GM12878 (cell line): ENCODE measurements around the gene PDCD1LG2. TPM values are rescaled to one million over a fixed set of nuclear protein-coding genes. Genes with fewer than 3 reads are reported as not detected.

Source experiments
- ATAC-seq: fragments of 200-7000 bp; cut with Tn5 transposase; 3 replicates; pipeline ENCODE4 v1.9.1; 2020; ENCODE audit warnings: mild to moderate bottlenecking, moderate library complexity
- BruUV-seq: library from RNA; stranded (reverse); fragments of 400-500 nt; replicated peaks from 2 replicates; lab custom pipeline; 2021; lab: Mats Ljungman, UMichigan
- CTCF ChIA-PET: fragments of 300-600 bp; sonication (Branson Sonifier 250); formaldehyde crosslinking; extraction: SDS; loops from one replicate; lab custom pipeline; 2021; ENCODE audit warnings: inconsistent platforms; lab: Yijun Ruan, JAX
- POLR2A ChIA-PET: fragments of 350-600 bp; formaldehyde crosslinking; extraction: SDS; loops from one replicate; lab custom pipeline; 2021; ENCODE audit warnings: inconsistent platforms; lab: Charles Lee
- RAD21 ChIA-PET: fragments of 300-600 bp; sonication (Branson Sonifier 250); formaldehyde crosslinking; loops from one replicate; lab custom pipeline; 2023; ENCODE audit warnings: antibody characterized with exemption; ENCODE audit not compliant: unreplicated experiment; lab: Charles Lee
- SMC1A ChIA-PET: fragments of 300-600 bp; sonication (Branson Sonifier 250); formaldehyde crosslinking; loops from one replicate; lab custom pipeline; 2023; ENCODE audit not compliant: unreplicated experiment, uncharacterized antibody; lab: Charles Lee
- DNase-seq: peaks from one replicate; pipeline ENCODE4 v3.0.0-alpha.2; 2011; ENCODE audit warnings: low read depth, low spot score
- FAIRE-seq: peaks from 3 replicates; lab custom pipeline; 2011; peaks lifted over from hg19 to GRCh38; lab: Jason Lieb, UNC
- H2AFZ ChIP-seq: 2 replicates; pipeline ENCODE4 v1.6.0; 2011; ENCODE audit warnings: low read depth, low read length, control low read depth; ENCODE audit not compliant: control insufficient read depth
- H3K27ac ChIP-seq: 2 replicates; pipeline ENCODE4 v1.5.1; 2011; ENCODE audit warnings: control low read depth; ENCODE audit not compliant: control insufficient read depth, insufficient read depth
- H3K27me3 ChIP-seq, 2 experiments: replicated peaks in 1 of 2; 2 replicates each; pipeline versions ENCODE4 v1.6.0 to v1.6.1; 2011; ENCODE audit warnings: low read length in 1 of 2; ENCODE audit not compliant: control insufficient read depth in 2 of 2, insufficient read depth in 2 of 2
- H3K36me3 ChIP-seq, 2 experiments: 2 replicates each; pipeline ENCODE4 v1.5.1; 2011; ENCODE audit warnings: low read length in 1 of 2; ENCODE audit not compliant: control insufficient read depth in 2 of 2, insufficient read depth in 2 of 2
- H3K4me1 ChIP-seq: 2 replicates; pipeline ENCODE4 v1.6.1; 2011; ENCODE audit warnings: mild to moderate bottlenecking, low read length, moderate library complexity, mixed read lengths; ENCODE audit not compliant: control insufficient read depth, insufficient read depth
- H3K4me2 ChIP-seq: 2 replicates; pipeline ENCODE4 v1.6.0; 2011; ENCODE audit warnings: control low read depth; ENCODE audit not compliant: control insufficient read depth, insufficient read depth
- H3K4me3 ChIP-seq: fragments of 200-600 bp; sonication (generic); 2 replicates; pipeline ENCODE4 v1.5.1; 2016
- H3K79me2 ChIP-seq: 2 replicates; pipeline ENCODE4 v1.6.0; 2011; ENCODE audit warnings: low read length; ENCODE audit not compliant: control insufficient read depth, insufficient read depth
- H3K9ac ChIP-seq: 2 replicates; pipeline ENCODE4 v1.8.0; 2011; ENCODE audit warnings: low read length, control low read depth, mixed read lengths; ENCODE audit not compliant: control insufficient read depth, insufficient read depth
- H3K9me3 ChIP-seq: replicated peaks from 3 replicates; pipeline ENCODE4 v1.5.1; 2011; ENCODE audit warnings: mild to moderate bottlenecking, low read length; ENCODE audit not compliant: control insufficient read depth, insufficient read depth
- H4K20me1 ChIP-seq: 2 replicates; pipeline ENCODE4 v1.6.0; 2011; ENCODE audit not compliant: control insufficient read depth, insufficient read depth
- BRCA1 ChIP-seq: IDR thresholded peaks from 2 replicates; pipeline ENCODE4 v1.6.1; 2011; ENCODE audit warnings: low read depth, low read length, improper control_type of control experiment
- CREM ChIP-seq: IDR thresholded peaks from 2 replicates; pipeline ENCODE4 v1.6.1; 2014; ENCODE audit warnings: antibody characterized with exemption, low read depth
- EED ChIP-seq: sonication (generic); IDR thresholded peaks from 2 replicates; pipeline ENCODE4 v1.6.1; 2016; ENCODE audit warnings: antibody characterized with exemption, low read depth
- FOXK2 ChIP-seq: fragments of 450-650 bp; IDR thresholded peaks from 2 replicates; pipeline ENCODE4 v1.6.1; 2017; ENCODE audit warnings: mild to moderate bottlenecking, moderate library complexity
- IKZF1 ChIP-seq: fragments of 450-650 bp; conservative IDR thresholded peaks from 2 replicates; pipeline ENCODE4 v1.6.1; 2017; ENCODE audit warnings: antibody characterized with exemption, mild to moderate bottlenecking
- IKZF2 ChIP-seq, 2 experiments: fragments of 450-650 bp; IDR thresholded peaks; 2 replicates each; pipeline ENCODE4 v1.6.1; 2017; ENCODE audit warnings: mild to moderate bottlenecking in 2 of 2, moderate library complexity in 2 of 2
- IRF4 ChIP-seq: IDR thresholded peaks from 2 replicates; pipeline ENCODE4 v1.6.1; 2011; ENCODE audit warnings: low read depth, low read length
- MEF2B ChIP-seq: fragments of 450-650 bp; IDR thresholded peaks from 2 replicates; pipeline ENCODE4 v1.6.1; 2018; ENCODE audit warnings: mild to moderate bottlenecking, moderate library complexity; ENCODE audit not compliant: partially characterized antibody, poor library complexity, severe bottlenecking
- NFIC ChIP-seq: IDR thresholded peaks from 2 replicates; pipeline ENCODE4 v1.6.1; 2012; ENCODE audit warnings: low read depth, mild to moderate bottlenecking, inconsistent platforms, low read length, moderate library complexity
- NFYB ChIP-seq: IDR thresholded peaks from 2 replicates; pipeline ENCODE4 v1.6.1; 2011; ENCODE audit warnings: low read depth, mild to moderate bottlenecking, low read length, improper control_type of control experiment, moderate library complexity; ENCODE audit not compliant: insufficient read depth
- RBBP5 ChIP-seq: fragments of 200-600 bp; sonication (generic); conservative IDR thresholded peaks from 2 replicates; pipeline ENCODE4 v1.6.1; 2016
- RUNX3 ChIP-seq: IDR thresholded peaks from 2 replicates; pipeline ENCODE4 v1.6.1; 2012; ENCODE audit warnings: low read length, inconsistent platforms
- SMC3 ChIP-seq: IDR thresholded peaks from 2 replicates; pipeline ENCODE4 v1.6.1; 2011; ENCODE audit warnings: low read length, improper control_type of control experiment, borderline replicate concordance
- SPI1 ChIP-seq: IDR thresholded peaks from 2 replicates; pipeline ENCODE4 v1.6.1; 2011; ENCODE audit warnings: low read depth, mild to moderate bottlenecking, low read length, moderate library complexity, borderline replicate concordance; ENCODE audit not compliant: insufficient read depth
- STAT3 ChIP-seq: IDR thresholded peaks from 2 replicates; pipeline ENCODE4 v1.6.1; 2011; ENCODE audit warnings: low read depth, low read length, improper control_type of control experiment
- TCF12 ChIP-seq: IDR thresholded peaks from 2 replicates; pipeline ENCODE4 v1.6.1; 2011; ENCODE audit warnings: low read depth, mild to moderate bottlenecking, low read length
- TCF7 ChIP-seq: IDR thresholded peaks from 2 replicates; pipeline ENCODE4 v1.6.1; 2014; ENCODE audit warnings: antibody characterized with exemption, borderline replicate concordance
- ZBED1 ChIP-seq: IDR thresholded peaks from 2 replicates; pipeline ENCODE4 v1.6.1; 2016; ENCODE audit warnings: borderline replicate concordance
- WGBS: methylation state at CpG from one replicate; pipeline ENCODE4 v1.1.6; 2016; ENCODE audit warnings: low lambda C conversion rate; ENCODE audit not compliant: insufficient replicate concordance, insufficient coverage; ENCODE audit errors: missing lambda C conversion rate; 5-methylcytosine and 5-hydroxymethylcytosine counted together
- in situ Hi-C: fragments of 300-500 bp; cut with MboI; formaldehyde crosslinking; loops from 9 replicates; pipeline ENCODE4 v1.14.3; 2018; ENCODE audit warnings: mixed read lengths
- intact Hi-C: fragments of 100-400 bp; cut with micrococcal nuclease; formaldehyde crosslinking; loops from one replicate; pipeline ENCODE4 v1.14.2; 2022; ENCODE audit not compliant: unreplicated experiment
- polyA plus RNA-seq, 11 experiments: library from polyadenylated mRNA; depleted of rRNA in 4 of 11; unstranded in 6 of 11; stranded (reverse) in 5 of 11; fragments of >200 nt; fragmentation: Nextera tagmentation in 4 of 11; fragmentation: Illumina TruSeq in 1 of 11; extraction: Ambion mirVana in 4 of 11; extraction: Trizol in 1 of 11; gene quantifications; 1 replicate in 1 of 11; 2 replicates in 10 of 11; pipeline versions ENCODE4 v1.2.1 to v1.2.3, GENCODE V29; 2011 to 2016; ENCODE audit warnings: inconsistent platforms in 2 of 11, missing spikeins in 2 of 11, low read depth in 1 of 11
- total RNA-seq, 4 experiments: library from RNA; depleted of rRNA in 3 of 4; stranded (reverse); fragments of >200 nt in 3 of 4; fragmentation: Illumina TruSeq in 1 of 4; extraction: Trizol in 1 of 4; gene quantifications; 2 replicates each; pipeline versions ENCODE4 v1.2.1 to v1.2.3, GENCODE V29; 2013 to 2021
- TF ChIP-seq, protein P1 (sequence below): fragments of 450-650 bp; IDR thresholded peaks from 2 replicates; pipeline ENCODE4 v1.6.1; 2017; ENCODE audit warnings: mild to moderate bottlenecking, low read depth, inconsistent platforms; ENCODE audit not compliant: poor library complexity, severe bottlenecking
- TF ChIP-seq, protein P2 (sequence below): fragments of 450-650 bp; IDR thresholded peaks from 2 replicates; pipeline ENCODE4 v1.6.1; 2017; ENCODE audit warnings: mild to moderate bottlenecking, moderate library complexity

Gene PDCD1LG2
- total and polyA plus RNA-seq, 10 of the 15 experiments (the other 5 are each of a cell fraction or from before 2014, with no cell fraction given): 1.5 to 37.3 (median 3.0) TPM

DNA sequence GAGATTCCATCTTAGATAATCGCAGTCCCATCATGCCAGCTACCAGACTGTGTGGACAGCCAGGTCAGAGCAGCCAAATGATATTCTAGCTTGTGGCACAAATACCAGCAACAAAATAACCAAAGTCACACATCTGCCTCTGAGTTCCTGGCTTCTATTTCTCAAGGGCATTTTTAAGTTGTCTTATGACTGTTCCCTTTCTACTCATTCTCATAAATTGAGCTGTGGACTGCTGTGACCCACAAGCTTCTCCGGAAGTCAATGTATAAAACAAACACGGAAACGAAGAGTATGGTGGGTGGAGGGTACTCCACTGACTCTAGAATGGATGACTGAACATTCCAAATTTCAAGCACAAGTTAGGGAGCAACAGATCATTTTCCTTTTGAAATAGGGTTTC, 43.9 kb downstream of the PDCD1LG2 start:
- Histone ChIP-seq H3K4me1 (peaks cover 24% of the 10 kb centered on the region), H3K9ac (no peak overlapping the region), H3K9me3 (no peaks in the 10 kb centered on the region), H3K4me3 (no peak overlapping the region), H3K27ac (peak overlapping the region; percentile 19; the same call in 1 of the 2 replicates), H3K4me2 (no peak overlapping the region), H2AFZ (peak overlapping the region; percentile 12; the same call in 1 of the 2 replicates), H3K27me3 (no peaks in the 10 kb centered on the region), H3K36me3 (peaks cover 0 to 3% of the 10 kb centered on the region in 2 experiments; a peak in 1 of 4 replicates), H3K79me2 (no peaks in the 10 kb centered on the region), H4K20me1 (no peaks in the 10 kb centered on the region)
- RAD21 ChIA-PET: interaction anchor here (0.6 to 2.1 kb wide), 16 partner anchors 8 to 95 kb away, joined by 3 to 16 read pairs (median 4); no protein-coding TSS in a partner anchor
- DNase-seq (peak; percentile 66), FAIRE-seq (no peak), ATAC-seq (peak; percentile 77)
- intact Hi-C loops (no loop called here), in situ Hi-C loops (no loop called here)
- POLR2A ChIA-PET: interaction anchor here (0.6 to 1.9 kb wide), 8 partner anchors 10 to 61 kb away, joined by 3 to 9 read pairs (median 4); partner anchors contain the start of gene PDCD1LG2
- CTCF ChIA-PET: interaction anchor here (0.7 to 2.1 kb wide), 7 partner anchors 9 to 104 kb away, joined by 3 to 7 read pairs (median 3); partner anchors contain the start of gene CD274
- no TSS peak for BruUV-seq
- WGBS: 11% methylated on average over 4 of the region's 4 CpGs
- SMC1A ChIA-PET: interaction anchor here (0.7 to 25.5 kb wide), 19 partner anchors 9 to 112 kb away, joined by 3 to 389 read pairs (median 4); partner anchors contain the start of genes CD274 and PDCD1LG2
- TF ChIP-seq NFYB: no peak
- TF ChIP-seq FOXK2: no peak
- peak in 1 of 2 experiments; percentile 36; a peak in 2 of 4 replicates for TF ChIP-seq IKZF2 (IDR thresholded peaks at IDR 0.05)
- TF ChIP-seq, protein P1, sequence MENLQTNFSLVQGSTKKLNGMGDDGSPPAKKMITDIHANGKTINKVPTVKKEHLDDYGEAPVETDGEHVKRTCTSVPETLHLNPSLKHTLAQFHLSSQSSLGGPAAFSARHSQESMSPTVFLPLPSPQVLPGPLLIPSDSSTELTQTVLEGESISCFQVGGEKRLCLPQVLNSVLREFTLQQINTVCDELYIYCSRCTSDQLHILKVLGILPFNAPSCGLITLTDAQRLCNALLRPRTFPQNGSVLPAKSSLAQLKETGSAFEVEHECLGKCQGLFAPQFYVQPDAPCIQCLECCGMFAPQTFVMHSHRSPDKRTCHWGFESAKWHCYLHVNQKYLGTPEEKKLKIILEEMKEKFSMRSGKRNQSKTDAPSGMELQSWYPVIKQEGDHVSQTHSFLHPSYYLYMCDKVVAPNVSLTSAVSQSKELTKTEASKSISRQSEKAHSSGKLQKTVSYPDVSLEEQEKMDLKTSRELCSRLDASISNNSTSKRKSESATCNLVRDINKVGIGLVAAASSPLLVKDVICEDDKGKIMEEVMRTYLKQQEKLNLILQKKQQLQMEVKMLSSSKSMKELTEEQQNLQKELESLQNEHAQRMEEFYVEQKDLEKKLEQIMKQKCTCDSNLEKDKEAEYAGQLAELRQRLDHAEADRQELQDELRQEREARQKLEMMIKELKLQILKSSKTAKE: no peak
- TF ChIP-seq EED: 0 out of 2 replicates have a peak, but pooled peaks have one; percentile 18
- TF ChIP-seq IRF4: peak; percentile 61; the same call in 1 of the 2 replicates
- TF ChIP-seq TCF12: no peak
- no peak for TF ChIP-seq TCF7
- peak; percentile 34; the same call in 1 of the 2 replicates for TF ChIP-seq IKZF1
- peak; percentile 22; the same call in 1 of the 2 replicates for TF ChIP-seq SPI1
- TF ChIP-seq, protein P2, sequence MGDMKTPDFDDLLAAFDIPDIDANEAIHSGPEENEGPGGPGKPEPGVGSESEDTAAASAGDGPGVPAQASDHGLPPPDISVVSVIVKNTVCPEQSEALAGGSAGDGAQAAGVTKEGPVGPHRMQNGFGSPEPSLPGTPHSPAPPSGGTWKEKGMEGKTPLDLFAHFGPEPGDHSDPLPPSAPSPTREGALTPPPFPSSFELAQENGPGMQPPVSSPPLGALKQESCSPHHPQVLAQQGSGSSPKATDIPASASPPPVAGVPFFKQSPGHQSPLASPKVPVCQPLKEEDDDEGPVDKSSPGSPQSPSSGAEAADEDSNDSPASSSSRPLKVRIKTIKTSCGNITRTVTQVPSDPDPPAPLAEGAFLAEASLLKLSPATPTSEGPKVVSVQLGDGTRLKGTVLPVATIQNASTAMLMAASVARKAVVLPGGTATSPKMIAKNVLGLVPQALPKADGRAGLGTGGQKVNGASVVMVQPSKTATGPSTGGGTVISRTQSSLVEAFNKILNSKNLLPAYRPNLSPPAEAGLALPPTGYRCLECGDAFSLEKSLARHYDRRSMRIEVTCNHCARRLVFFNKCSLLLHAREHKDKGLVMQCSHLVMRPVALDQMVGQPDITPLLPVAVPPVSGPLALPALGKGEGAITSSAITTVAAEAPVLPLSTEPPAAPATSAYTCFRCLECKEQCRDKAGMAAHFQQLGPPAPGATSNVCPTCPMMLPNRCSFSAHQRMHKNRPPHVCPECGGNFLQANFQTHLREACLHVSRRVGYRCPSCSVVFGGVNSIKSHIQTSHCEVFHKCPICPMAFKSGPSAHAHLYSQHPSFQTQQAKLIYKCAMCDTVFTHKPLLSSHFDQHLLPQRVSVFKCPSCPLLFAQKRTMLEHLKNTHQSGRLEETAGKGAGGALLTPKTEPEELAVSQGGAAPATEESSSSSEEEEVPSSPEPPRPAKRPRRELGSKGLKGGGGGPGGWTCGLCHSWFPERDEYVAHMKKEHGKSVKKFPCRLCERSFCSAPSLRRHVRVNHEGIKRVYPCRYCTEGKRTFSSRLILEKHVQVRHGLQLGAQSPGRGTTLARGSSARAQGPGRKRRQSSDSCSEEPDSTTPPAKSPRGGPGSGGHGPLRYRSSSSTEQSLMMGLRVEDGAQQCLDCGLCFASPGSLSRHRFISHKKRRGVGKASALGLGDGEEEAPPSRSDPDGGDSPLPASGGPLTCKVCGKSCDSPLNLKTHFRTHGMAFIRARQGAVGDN: peak; percentile 72
- 0 out of 2 replicates have a peak, but pooled peaks have one; percentile 13 for TF ChIP-seq STAT3
- no peak for TF ChIP-seq RBBP5
- peak; percentile 55 for TF ChIP-seq RUNX3
- TF ChIP-seq BRCA1: no peak
- TF ChIP-seq ZBED1: 0 out of 2 replicates have a peak, but pooled peaks have one; percentile 59
- TF ChIP-seq NFIC: peak; percentile 65
- 0 out of 2 replicates have a peak, but pooled peaks have one; percentile 23 for TF ChIP-seq CREM
- TF ChIP-seq SMC3: no peak; the same call in 1 of the 2 replicates
- peak; percentile 81 for TF ChIP-seq MEF2B
